GM21825 (cell line): ENCODE measurements around the gene EMC9.
A peak's percentile ranks its signal among the peaks of the same experiment; 100 is the strongest.

Source experiments
- ATAC-seq: cut with Tn5 transposase; IDR thresholded peaks from one replicate; pipeline ENCODE4 v1.9.1; 2021; ENCODE audit warnings: mild to moderate bottlenecking, moderate library complexity; ENCODE audit not compliant: unreplicated experiment

The EMC9 gene

DNA sequence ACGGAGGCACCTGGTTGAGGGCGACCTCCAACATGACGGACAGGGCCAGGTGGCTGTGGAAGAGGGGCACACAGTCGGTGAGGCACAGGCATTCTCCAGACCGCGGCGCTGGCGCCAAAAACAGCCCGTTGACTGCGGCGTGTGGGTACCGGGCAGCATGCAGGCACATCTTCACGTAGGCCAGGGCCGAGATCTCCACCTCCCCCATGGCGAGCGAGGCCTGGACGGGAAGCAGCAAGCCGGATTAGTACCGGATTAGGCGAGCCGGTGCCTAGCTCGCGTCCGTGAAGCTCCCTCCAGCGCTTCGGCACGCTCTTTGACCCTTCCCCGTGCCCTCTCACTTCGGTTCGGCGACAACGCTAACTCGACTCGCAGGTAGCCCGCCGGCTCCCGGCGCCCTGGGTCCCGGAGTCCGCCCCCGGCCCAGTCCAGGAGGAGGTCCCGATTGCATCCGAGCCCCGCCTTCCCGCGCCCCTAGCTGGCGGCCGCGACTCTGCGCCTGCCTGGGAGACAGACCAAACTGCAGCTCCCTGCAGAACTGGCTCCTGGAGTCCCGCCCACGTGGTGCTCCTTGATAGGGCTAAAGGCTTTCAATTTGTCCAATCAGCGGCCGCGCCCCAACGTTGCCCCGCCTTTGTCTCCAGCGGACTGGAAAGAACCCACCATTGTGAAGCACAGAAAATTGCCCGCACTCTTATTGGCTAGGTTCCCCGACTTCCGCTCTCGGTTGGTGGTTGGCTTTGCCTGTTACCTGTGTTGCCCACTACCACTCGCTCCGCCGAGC lies at the start of gene EMC9:
TSS of gene EMC9 (minus strand) at position 495 of the 784 bp plus-strand sequence. CDS start at position 208, 287 bp downstream.
- peak; percentile 78 for ATAC-seq

DNA sequence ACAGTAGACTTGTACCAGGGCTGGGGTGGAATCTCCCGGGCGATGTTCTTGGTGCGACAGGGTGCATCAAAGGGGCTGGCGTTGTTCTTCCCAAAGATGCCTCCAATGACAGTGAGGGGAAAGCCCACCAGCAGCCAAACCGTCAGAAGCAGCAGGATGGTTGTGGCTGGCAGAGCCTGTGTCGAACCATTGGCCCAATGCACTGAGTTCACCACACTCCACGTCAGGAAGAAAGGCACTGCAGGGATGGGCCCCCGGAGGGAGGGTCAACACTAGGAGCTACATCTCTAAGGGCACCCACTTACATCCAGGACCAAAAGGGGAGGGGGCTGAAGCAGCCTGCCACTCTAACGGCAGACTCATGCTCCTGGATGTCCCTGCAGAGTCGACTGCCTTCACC lies 49.0 kb upstream of the EMC9 start:
- no peak for ATAC-seq

DNA sequence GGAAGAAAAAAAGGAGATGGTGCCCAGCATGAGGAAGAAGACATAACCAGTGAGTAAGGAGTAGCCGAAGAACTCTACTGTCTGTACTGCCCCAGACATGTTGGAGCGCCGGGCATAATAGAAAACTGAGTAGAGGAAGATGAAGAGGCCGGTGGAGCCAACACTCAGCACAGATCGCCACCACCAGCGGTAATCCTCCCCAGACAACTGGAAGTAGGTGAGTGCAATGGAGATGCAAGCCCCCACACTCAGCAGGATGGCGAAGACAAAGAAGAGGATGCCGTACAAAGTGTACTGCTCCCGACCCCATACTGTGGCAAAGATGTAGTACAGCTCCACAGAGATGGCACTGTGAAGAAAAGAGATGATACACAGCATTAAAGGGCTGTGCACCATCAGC lies 48.1 kb upstream of the EMC9 start:
- no peak for ATAC-seq

GRCh38 chr14:24189059-24189375 lies 47.6 kb upstream of the EMC9 start:
- no peak for ATAC-seq

- ATAC-seq, result peak; percentile 85
Observed at GRCh38 chr14:24188251-24189058, 47.1 kb upstream of the EMC9 start, which contains the start of gene IPO4. IPO4 (minus strand) TSS chr14:24188816; CDS start chr14:24188787, 29 bp downstream.

DNA sequence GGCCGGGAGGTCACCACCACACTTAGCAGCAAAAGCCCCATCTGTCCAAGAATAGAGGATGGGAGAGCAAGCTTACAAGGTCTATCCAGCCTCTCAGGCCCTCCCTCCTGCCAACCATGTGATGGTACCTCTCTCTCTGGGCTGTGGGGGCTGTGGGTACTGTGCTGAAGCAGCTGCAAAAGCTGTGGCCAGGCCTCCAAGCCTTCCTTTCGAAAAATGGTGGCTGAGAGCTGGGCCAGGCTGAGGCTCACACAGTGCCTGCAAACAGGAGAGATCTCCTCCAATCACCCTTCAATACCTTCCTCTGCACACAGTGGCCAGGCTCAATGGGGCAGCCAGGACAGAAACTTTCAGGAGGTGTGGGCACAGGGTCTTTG lies 46.1 kb upstream of the EMC9 start:
- ATAC-seq, result no peak

- no peak for ATAC-seq
Observed at GRCh38 chr14:24186831-24187538, 45.6 kb upstream of the EMC9 start.

GRCh38 chr14:24185741-24186140 lies 44.4 kb upstream of the EMC9 start:
- no peak for ATAC-seq

DNA sequence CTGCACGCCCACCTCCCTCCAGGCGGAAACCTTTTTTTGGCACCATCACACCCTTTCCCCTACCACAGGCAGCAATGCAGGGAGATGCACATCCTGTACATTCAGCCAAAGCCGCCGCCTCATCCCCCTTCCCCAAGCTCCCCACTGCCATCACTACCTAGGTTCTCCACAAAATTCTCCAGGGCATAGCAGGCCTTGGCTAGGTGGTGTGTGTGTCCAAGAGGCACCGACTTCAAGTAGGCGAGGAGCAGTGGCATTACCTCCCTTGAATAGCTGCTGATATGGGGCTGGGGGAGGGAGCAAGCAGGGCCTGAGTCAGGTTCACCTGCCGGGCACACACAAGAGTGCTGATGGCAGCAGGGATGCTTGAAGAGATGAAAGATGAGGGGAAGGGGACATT lies 43.6 kb upstream of the EMC9 start:
- ATAC-seq, result no peak

GRCh38 chr14:24184104-24184970 lies 42.9 kb upstream of the EMC9 start:
- no peak for ATAC-seq

GRCh38 chr14:24183014-24183481 lies 41.7 kb upstream of the EMC9 start:
- no peak for ATAC-seq

- ATAC-seq, result no peak
Observed at GRCh38 chr14:24182110-24182882, 40.9 kb upstream of the EMC9 start.

DNA sequence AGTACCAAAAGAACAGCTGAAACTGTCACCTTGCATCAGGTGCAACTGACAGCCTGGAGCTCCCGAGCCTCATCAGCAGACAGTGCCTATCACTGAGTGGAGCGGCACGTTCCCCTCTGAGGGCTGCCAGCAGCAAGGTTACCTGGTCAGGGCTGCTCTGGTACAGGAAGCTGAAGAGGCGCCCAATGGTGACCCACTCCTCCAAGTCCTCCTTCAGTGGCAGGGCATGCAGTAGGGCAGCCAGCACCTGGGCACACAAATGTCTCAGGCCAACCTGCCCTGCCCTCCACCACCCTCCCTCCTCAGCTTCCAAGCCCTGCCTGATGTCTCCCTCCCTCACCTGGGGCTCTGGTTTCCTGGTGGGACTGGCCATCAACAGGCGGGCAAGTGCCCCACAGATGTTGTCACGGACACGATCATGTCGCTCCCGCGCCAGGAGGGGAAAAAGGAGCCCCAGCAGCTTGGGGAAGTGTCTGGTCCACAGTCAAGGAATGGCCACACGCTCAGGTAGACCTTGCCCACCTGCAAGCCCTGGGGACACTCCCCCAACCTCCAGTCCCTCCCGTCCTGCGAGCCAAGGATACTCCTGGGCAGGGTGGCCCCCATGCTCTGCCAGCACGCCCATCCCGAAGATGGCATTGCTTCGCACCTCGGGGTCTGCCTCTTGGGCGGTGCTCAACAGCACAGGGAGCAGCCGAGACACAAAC lies 40.1 kb upstream of the EMC9 start:
- no peak for ATAC-seq

DNA sequence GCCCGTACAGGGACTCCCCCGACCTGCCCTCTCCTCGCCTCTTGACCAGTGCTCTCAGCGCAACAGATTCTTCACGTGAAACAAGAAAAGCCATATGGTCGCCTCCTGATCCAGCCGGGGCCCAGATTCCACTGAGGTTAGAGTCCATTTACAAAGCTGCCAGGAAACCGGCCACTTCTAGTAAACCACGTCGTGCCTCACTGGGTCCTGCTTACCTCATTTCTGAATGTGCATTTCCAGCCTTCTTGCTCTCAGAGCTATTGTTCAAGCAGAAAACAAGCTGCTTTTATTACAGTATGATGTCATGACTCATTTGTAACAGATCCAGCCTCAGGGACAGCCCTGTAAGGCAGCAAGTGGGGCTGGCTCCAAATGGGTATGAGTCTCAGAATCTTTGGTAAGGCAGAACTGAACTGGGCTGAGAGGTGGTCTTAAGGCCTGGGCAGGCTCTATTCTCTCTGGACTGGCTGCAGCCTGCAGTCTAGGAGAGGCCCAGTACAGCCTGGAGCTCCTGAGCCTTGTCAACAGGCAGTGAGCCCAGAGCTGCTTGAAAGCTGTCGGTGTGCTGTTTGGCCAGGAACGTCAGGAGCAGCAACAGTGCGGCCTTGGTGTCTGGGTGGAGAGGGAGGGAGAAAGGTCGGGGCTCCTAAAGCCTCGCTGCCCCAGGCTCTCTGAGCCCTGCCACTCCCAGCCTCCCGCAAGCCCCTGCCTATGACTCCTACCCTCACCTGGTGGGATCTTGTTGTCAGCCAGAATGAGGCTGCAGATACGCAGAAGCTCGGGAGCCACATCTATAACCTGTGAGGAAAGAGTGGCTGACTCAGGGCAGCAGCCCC lies 38.8 kb upstream of the EMC9 start:
- ATAC-seq, result no peak

DNA sequence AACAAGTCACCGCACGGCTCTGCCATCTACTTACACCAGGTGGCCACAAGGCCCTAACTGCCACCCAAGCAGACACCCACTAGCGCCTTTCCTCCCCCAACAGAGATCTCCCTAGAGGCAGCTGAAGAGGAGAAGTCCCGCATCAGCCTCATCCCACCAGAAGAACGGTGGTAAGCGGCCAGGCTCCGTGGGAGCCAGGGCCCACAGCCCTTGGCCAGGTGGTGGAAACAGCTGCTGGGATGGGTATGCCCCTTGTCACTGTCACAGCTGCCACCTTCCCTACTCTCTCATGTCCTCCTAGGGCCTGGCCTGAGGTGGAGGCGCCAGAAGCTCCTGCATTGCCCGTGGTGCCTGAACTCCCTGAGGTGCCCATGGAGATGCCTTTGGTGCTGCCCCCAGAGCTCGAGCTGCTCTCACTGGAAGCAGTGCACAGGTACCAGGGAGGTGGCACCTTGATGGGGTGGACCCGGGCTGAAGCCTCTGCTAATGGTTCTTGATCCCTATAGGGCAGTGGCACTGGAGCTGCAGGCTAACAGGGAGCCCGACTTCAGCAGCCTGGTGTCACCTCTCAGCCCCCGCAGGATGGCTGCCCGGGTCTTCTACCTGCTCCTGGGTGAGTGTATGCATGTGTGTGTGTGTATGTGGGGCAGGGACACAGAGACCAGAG lies 38.0 kb upstream of the EMC9 start:
- no peak for ATAC-seq

DNA sequence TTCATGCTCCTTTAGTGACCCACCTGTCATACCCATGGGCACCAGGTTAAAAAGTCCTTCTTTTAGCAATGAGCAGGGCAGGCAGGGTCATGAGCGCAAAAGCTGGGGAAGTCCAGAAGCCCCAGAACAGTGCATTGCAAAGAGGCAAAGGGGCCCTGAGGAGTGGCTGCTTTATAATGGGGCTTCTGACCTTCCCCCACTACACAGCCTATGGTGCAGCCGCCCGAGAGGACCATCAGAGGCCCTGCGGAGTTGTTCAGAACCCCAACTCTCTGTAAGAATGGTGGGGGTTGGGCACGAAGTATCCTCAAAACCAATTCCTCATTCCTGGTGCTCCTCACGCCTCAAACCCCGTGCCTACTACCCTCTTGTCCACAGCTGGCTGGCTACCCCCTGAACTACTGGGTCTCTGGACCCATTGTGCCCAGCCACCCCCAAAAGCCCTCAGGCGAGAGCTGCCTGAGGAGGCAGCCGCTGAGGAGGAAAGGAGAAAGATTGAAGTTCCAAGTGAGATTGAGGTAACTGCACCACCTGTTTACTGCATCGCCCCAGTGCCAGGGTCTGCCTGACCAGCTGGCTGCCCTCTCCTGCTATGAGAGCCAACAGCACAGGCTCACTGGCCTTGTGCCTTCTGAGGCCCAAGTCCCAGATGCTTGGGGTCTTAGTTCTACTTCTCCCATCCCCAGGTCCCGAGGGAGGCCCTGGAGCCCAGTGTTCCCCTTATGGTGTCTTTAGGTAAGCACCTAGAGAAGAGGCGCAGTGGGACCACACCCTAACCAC lies 37.2 kb upstream of the EMC9 start:
- no peak for ATAC-seq

DNA sequence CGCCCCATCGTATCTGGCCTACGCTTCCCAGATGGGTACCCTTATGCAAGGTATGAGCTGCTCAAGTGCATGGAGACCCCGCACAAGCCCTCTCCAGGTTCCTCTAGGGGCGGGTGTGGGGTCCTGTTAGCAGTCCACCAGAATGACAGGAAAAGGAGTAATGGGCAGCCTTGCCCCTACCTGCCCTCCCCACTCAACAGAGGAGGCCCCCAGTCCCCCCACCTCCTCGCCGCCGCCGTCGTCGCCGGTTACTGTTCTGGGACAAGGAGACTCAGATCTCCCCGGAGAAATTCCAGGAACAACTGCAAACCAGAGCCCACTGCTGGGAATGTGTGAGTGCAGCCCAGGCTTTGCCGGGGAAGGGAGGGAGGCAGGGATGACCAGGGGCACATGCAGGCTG lies 36.5 kb upstream of the EMC9 start:
- no peak for ATAC-seq
